Large intestine (tissue), 3 donors: Measurements from ENCODE around the gene IPO5. TPM values are rescaled to one million over a fixed set of nuclear protein-coding genes. Genes with fewer than 3 reads are reported as not detected.

Experiments used
- DNase-seq, 2 donors: peaks; one replicate each; pipeline versions ENCODE4 v3.0.0 to v3.0.0-alpha.2; 2013
- H3K27ac ChIP-seq: one replicate; pipeline ENCODE4 v1.5.1; 2013; ENCODE audit warnings: low read length
- H3K27me3 ChIP-seq: 2 replicates; pipeline ENCODE4 v1.6.1; 2013; ENCODE audit warnings: low read length; ENCODE audit not compliant: control insufficient read depth, insufficient read depth
- H3K36me3 ChIP-seq: 2 replicates; pipeline ENCODE4 v1.6.1; 2013; ENCODE audit warnings: low read length; ENCODE audit not compliant: control insufficient read depth, insufficient read depth
- H3K4me1 ChIP-seq: one replicate; pipeline ENCODE4 v1.6.1; 2013; ENCODE audit warnings: low read length; ENCODE audit not compliant: control insufficient read depth, insufficient read depth
- H3K4me3 ChIP-seq: one replicate; pipeline ENCODE4 v1.5.1; 2013; ENCODE audit warnings: low read length
- H3K9me3 ChIP-seq: one replicate; pipeline ENCODE4 v1.6.1; 2013; ENCODE audit warnings: mild to moderate bottlenecking, low read depth, low read length, moderate library complexity; ENCODE audit not compliant: control insufficient read depth
- WGBS: methylation state at CpG from one replicate; pipeline ENCODE4 v1.1.5; 2013; ENCODE audit warnings: low lambda C conversion rate; ENCODE audit not compliant: insufficient coverage; 5-methylcytosine and 5-hydroxymethylcytosine counted together
- polyA plus RNA-seq: library from polyadenylated mRNA; unstranded; fragments of 120-200 nt; gene quantifications from one replicate; pipeline ENCODE4 v1.2.1, GENCODE V29; 2013

IPO5 gene
- polyA plus RNA-seq, 1 donor: 108 TPM

GRCh38 chr13:98050041-98050466 is 96.6 kb downstream of the IPO5 start:
- no peak overlapping the region for H3K4me3 ChIP-seq
- H3K9me3 ChIP-seq: no peaks in the 10 kb centered on the region
- 60% methylated on average over 1 of the region's 6 CpGs for WGBS
- H3K36me3 ChIP-seq: no peaks in the 10 kb centered on the region
- no peak for DNase-seq
- H3K27me3 ChIP-seq: peaks cover 3% of the 10 kb centered on the region
- no peaks in the 10 kb centered on the region for H3K4me1 ChIP-seq
- H3K27ac ChIP-seq: no peak overlapping the region

GRCh38 chr13:98052412-98052811 is 98.9 kb downstream of the IPO5 start:
- Histone ChIP-seq H3K36me3 (no peaks in the 10 kb centered on the region), H3K27ac (no peak overlapping the region), H3K27me3 (peaks cover 5% of the 10 kb centered on the region), H3K4me3 (no peak overlapping the region), H3K9me3 (no peaks in the 10 kb centered on the region), H3K4me1 (no peaks in the 10 kb centered on the region)
- no peak for DNase-seq
- 86% methylated on average over 1 of the region's 6 CpGs for WGBS

GRCh38 chr13:98054301-98054700 is 100.8 kb downstream of the IPO5 start:
- no peaks in the 10 kb centered on the region for H3K9me3 ChIP-seq
- H3K4me3 ChIP-seq: no peak overlapping the region
- no peak overlapping the region for H3K27ac ChIP-seq
- no CpG with 5 or more reads among the region's 6 CpGs for WGBS
- peaks cover 5% of the 10 kb centered on the region for H3K27me3 ChIP-seq
- DNase-seq: no peak
- H3K4me1 ChIP-seq: no peaks in the 10 kb centered on the region
- H3K36me3 ChIP-seq: no peaks in the 10 kb centered on the region

- Histone ChIP-seq H3K4me1 (no peaks in the 10 kb centered on the region), H3K27ac (no peak overlapping the region), H3K36me3 (no peaks in the 10 kb centered on the region), H3K9me3 (no peaks in the 10 kb centered on the region), H3K27me3 (peaks cover 5% of the 10 kb centered on the region), H3K4me3 (no peak overlapping the region)
- 7% methylated on average over 2 of the region's 6 CpGs for WGBS
- DNase-seq: no peak
These were observed 102.1 kb downstream of the IPO5 start for GRCh38 chr13:98055623-98056022.

- Histone ChIP-seq H3K27me3 (peaks cover 5% of the 10 kb centered on the region), H3K27ac (no peak overlapping the region), H3K9me3 (no peaks in the 10 kb centered on the region), H3K36me3 (no peaks in the 10 kb centered on the region), H3K4me3 (no peak overlapping the region), H3K4me1 (no peaks in the 10 kb centered on the region)
- no peak for DNase-seq
- 100% methylated on average over 1 of the region's 11 CpGs for WGBS
These were observed 103.5 kb downstream of the IPO5 start for GRCh38 chr13:98056839-98057410.

- no peaks in the 10 kb centered on the region for H3K9me3 ChIP-seq
- H3K27ac ChIP-seq: no peak overlapping the region
- H3K4me3 ChIP-seq: no peak overlapping the region
- WGBS: no CpG with 5 or more reads among the region's 7 CpGs
- DNase-seq: no peak
- H3K36me3 ChIP-seq: no peaks in the 10 kb centered on the region
- peaks cover 3% of the 10 kb centered on the region for H3K27me3 ChIP-seq
- H3K4me1 ChIP-seq: no peaks in the 10 kb centered on the region
These were observed 105.8 kb downstream of the IPO5 start for GRCh38 chr13:98059276-98059675.

GRCh38 chr13:98060282-98060681 is 106.8 kb downstream of the IPO5 start:
- Histone ChIP-seq H3K27me3 (peaks cover 2% of the 10 kb centered on the region), H3K4me1 (no peaks in the 10 kb centered on the region), H3K4me3 (no peak overlapping the region), H3K27ac (no peak overlapping the region), H3K36me3 (no peaks in the 10 kb centered on the region), H3K9me3 (no peaks in the 10 kb centered on the region)
- DNase-seq: no peak
- no CpG with 5 or more reads among the region's 3 CpGs for WGBS

- no peak for DNase-seq
- WGBS: no CpG with 5 or more reads among the region's 1 CpG
- H3K27ac ChIP-seq: no peak overlapping the region
- no peaks in the 10 kb centered on the region for H3K36me3 ChIP-seq
- H3K27me3 ChIP-seq: no peaks in the 10 kb centered on the region
- H3K9me3 ChIP-seq: no peaks in the 10 kb centered on the region
- no peaks in the 10 kb centered on the region for H3K4me1 ChIP-seq
- no peak overlapping the region for H3K4me3 ChIP-seq
These were observed 112.0 kb downstream of the IPO5 start for GRCh38 chr13:98065468-98065867.

- Histone ChIP-seq H3K4me3 (no peak overlapping the region), H3K9me3 (no peaks in the 10 kb centered on the region), H3K36me3 (no peaks in the 10 kb centered on the region), H3K27me3 (no peaks in the 10 kb centered on the region), H3K27ac (no peak overlapping the region), H3K4me1 (no peaks in the 10 kb centered on the region)
- no CpG with 5 or more reads among the region's 4 CpGs for whole genome bisulfite sequencing
- DNase-seq: no peak
These were observed 113.2 kb downstream of the IPO5 start for GRCh38 chr13:98066636-98067035.

GRCh38 chr13:98068521-98068920 is 115.0 kb downstream of the IPO5 start:
- Histone ChIP-seq H3K9me3 (no peaks in the 10 kb centered on the region), H3K36me3 (no peaks in the 10 kb centered on the region), H3K27ac (no peak overlapping the region), H3K4me3 (no peak overlapping the region), H3K4me1 (no peaks in the 10 kb centered on the region), H3K27me3 (no peaks in the 10 kb centered on the region)
- peak in 1 of 2 donors; percentile 9 for DNase-seq
- no CpG with 5 or more reads among the region's 9 CpGs for WGBS

GRCh38 chr13:98069985-98070384 is 116.5 kb downstream of the IPO5 start:
- H3K27ac ChIP-seq: no peak overlapping the region
- WGBS: no CpG with 5 or more reads among the region's 1 CpG
- H3K4me1 ChIP-seq: no peaks in the 10 kb centered on the region
- H3K36me3 ChIP-seq: no peaks in the 10 kb centered on the region
- H3K27me3 ChIP-seq: no peaks in the 10 kb centered on the region
- no peak overlapping the region for H3K4me3 ChIP-seq
- DNase-seq: no peak
- no peaks in the 10 kb centered on the region for H3K9me3 ChIP-seq
